ENCODE measurements around the gene ZBTB40. TPM values are rescaled to one million over a fixed set of nuclear protein-coding genes. Genes with fewer than 3 reads are reported as not detected.

Gene ZBTB40
- total RNA-seq, 1 experiment from 2014 or later: 25.3 TPM

DNA sequence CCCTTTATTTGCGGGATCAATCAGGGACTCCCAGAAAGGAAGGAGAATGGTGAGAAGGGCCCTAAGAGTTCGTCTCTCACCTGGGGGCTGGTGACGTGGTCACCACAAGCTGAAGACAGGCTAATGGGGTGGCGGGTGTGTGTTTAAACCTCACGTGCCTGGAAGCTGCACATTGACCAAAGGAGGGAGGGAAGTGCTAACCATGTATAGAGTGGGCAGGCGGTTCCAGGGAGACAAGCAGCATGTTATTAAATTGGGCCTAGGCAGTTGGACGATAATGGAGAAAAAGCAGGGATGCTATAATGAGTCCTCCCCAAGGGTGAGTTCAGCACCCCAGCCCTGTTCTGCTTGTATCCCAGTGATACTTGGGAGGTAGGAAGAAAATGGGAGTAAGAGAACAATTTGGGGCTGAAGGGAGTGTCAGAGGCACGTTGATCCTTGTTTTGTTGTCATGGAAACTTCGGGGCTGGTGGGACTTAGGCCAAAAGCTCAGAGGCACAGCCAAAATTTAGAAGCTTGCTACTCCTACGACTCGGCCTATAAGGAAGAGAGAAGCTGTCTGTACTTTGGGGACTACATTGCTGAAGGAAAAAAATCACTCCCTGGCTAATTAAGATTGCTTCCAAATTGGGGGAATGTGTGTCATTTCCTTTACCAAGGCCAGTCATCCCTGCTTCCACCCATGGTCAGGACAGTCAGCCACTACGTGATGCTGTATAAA lies 78.4 kb downstream of the ZBTB40 start:
- TF ChIP-seq EZH2 (IDR thresholded peaks at IDR 0.05; ENCODE audit: borderline replicate concordance, low read depth, low read length, poor library complexity, severe bottlenecking): no peak
- TF ChIP-seq, protein P1, sequence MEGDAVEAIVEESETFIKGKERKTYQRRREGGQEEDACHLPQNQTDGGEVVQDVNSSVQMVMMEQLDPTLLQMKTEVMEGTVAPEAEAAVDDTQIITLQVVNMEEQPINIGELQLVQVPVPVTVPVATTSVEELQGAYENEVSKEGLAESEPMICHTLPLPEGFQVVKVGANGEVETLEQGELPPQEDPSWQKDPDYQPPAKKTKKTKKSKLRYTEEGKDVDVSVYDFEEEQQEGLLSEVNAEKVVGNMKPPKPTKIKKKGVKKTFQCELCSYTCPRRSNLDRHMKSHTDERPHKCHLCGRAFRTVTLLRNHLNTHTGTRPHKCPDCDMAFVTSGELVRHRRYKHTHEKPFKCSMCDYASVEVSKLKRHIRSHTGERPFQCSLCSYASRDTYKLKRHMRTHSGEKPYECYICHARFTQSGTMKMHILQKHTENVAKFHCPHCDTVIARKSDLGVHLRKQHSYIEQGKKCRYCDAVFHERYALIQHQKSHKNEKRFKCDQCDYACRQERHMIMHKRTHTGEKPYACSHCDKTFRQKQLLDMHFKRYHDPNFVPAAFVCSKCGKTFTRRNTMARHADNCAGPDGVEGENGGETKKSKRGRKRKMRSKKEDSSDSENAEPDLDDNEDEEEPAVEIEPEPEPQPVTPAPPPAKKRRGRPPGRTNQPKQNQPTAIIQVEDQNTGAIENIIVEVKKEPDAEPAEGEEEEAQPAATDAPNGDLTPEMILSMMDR (conservative IDR thresholded peaks at IDR 0.05; ENCODE audit: low read depth, low read length): no peak
- Histone ChIP-seq H3K4me3 (ENCODE audit: low read depth, low read length, poor library complexity, severe bottlenecking) (no peak overlapping the region), H3K4me1 (ENCODE audit: insufficient read depth, low read length, poor library complexity, severe bottlenecking) (no peaks in the 10 kb centered on the region), H3K27ac (ENCODE audit: low read depth, low read length, poor library complexity, severe bottlenecking) (no peak overlapping the region), H3K27me3 (replicated peaks; ENCODE audit: insufficient read depth, low read depth, low read length, poor library complexity) (no peaks in the 10 kb centered on the region), H3K36me3 (ENCODE audit: insufficient read depth, low read length, poor library complexity, severe bottlenecking) (no peaks in the 10 kb centered on the region), H3K9me3 (ENCODE audit: low read depth, low read length, poor library complexity, severe bottlenecking) (no peaks in the 10 kb centered on the region)
- peak; percentile 21 for DNase-seq (ENCODE audit: low spot score)
- ChIA-PET CTCF (no interaction called here), POLR2A (ENCODE audit: low non-redundant PET) (no interaction called here)
- intact Hi-C loops (cut with micrococcal nuclease; ENCODE audit: unreplicated experiment): no loop called here
- BruUV-seq (replicated peaks): TSS peak; percentile 36

DNA sequence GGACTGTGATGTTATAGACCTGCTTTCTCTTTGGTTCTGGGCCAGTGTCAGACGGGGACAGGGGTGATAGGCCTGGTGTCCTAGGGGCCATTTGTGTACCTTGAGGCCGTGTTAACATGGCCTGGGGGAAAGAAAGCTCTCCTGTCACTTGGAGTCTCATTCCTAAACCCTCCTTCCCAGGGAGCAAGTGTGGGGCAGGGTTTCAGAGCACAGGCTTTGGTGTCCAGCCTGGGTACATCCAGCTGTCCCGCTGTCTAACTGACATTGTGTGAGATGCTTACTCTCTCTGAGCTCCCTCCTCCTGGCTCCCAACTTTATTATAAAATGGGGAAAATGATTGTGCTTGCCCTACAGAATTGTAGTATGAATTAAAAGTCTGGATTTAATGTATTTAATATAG lies 79.1 kb downstream of the ZBTB40 start:
- Histone ChIP-seq H3K4me1 (ENCODE audit: insufficient read depth, low read length, poor library complexity, severe bottlenecking) (no peaks in the 10 kb centered on the region), H3K36me3 (ENCODE audit: insufficient read depth, low read length, poor library complexity, severe bottlenecking) (no peaks in the 10 kb centered on the region), H3K9me3 (ENCODE audit: low read depth, low read length, poor library complexity, severe bottlenecking) (no peaks in the 10 kb centered on the region), H3K27ac (ENCODE audit: low read depth, low read length, poor library complexity, severe bottlenecking) (no peak overlapping the region), H3K4me3 (ENCODE audit: low read depth, low read length, poor library complexity, severe bottlenecking) (no peak overlapping the region), H3K27me3 (replicated peaks; ENCODE audit: insufficient read depth, low read depth, low read length, poor library complexity) (no peaks in the 10 kb centered on the region)
- BruUV-seq (replicated peaks): no TSS peak
- no peak for DNase-seq (ENCODE audit: low spot score)
- intact Hi-C loops (cut with micrococcal nuclease; ENCODE audit: unreplicated experiment): no loop called here
- ChIA-PET CTCF (no interaction called here), POLR2A (ENCODE audit: low non-redundant PET) (no interaction called here)
- TF ChIP-seq, protein P1 (conservative IDR thresholded peaks at IDR 0.05; ENCODE audit: low read depth, low read length): no peak
- no peak for TF ChIP-seq EZH2 (IDR thresholded peaks at IDR 0.05; ENCODE audit: borderline replicate concordance, low read depth, low read length, poor library complexity, severe bottlenecking)

DNA sequence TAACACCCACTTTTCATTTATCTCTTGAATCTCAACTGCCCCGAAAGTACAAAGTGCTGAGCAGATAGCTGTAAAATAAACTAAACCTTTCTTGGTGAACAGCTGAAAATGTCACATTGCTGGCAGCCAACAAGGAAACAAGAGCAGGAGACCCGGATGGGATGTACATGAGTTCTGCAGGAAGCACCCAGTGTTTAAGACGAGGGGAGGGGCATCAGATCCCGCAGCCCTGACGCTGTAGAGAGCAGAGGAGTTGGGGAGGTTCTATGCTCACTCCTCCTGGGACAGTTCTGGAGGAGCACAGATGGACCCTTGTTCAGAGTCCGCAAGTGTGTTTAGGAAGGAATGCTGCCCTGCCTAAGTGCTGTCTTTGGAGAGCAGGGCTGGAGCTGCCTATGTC lies 79.6 kb downstream of the ZBTB40 start:
- ChIA-PET CTCF (no interaction called here), POLR2A (ENCODE audit: low non-redundant PET) (no interaction called here)
- no peak overlapping the region for H3K4me3 ChIP-seq (ENCODE audit: low read depth, low read length, poor library complexity, severe bottlenecking)
- no peak overlapping the region for H3K27ac ChIP-seq (ENCODE audit: low read depth, low read length, poor library complexity, severe bottlenecking)
- H3K9me3 ChIP-seq (ENCODE audit: low read depth, low read length, poor library complexity, severe bottlenecking): no peaks in the 10 kb centered on the region
- TF ChIP-seq, protein P1 (conservative IDR thresholded peaks at IDR 0.05; ENCODE audit: low read depth, low read length): no peak
- no peak for TF ChIP-seq EZH2 (IDR thresholded peaks at IDR 0.05; ENCODE audit: borderline replicate concordance, low read depth, low read length, poor library complexity, severe bottlenecking)
- H3K4me1 ChIP-seq (ENCODE audit: insufficient read depth, low read length, poor library complexity, severe bottlenecking): no peaks in the 10 kb centered on the region
- no peaks in the 10 kb centered on the region for H3K36me3 ChIP-seq (ENCODE audit: insufficient read depth, low read length, poor library complexity, severe bottlenecking)
- intact Hi-C loops (cut with micrococcal nuclease; ENCODE audit: unreplicated experiment): no loop called here
- no peaks in the 10 kb centered on the region for H3K27me3 ChIP-seq (replicated peaks; ENCODE audit: insufficient read depth, low read depth, low read length, poor library complexity)
- BruUV-seq (replicated peaks): no TSS peak
- DNase-seq (ENCODE audit: low spot score): no peak
